Ishikawa (cell line): ENCODE results near the gene MAPRE3.
A peak's percentile ranks its signal among the peaks of the same experiment; 100 is the strongest.

Experiments
- CEBPB ChIP-seq: IDR thresholded peaks from 2 replicates; pipeline ENCODE4 v1.6.1; 2012
- CREB1 ChIP-seq: IDR thresholded peaks from 2 replicates; pipeline ENCODE4 v1.6.1; 2012; ENCODE audit warnings: low read depth
- EGR1 ChIP-seq: IDR thresholded peaks from 2 replicates; pipeline ENCODE4 v1.6.1; 2012
- EP300 ChIP-seq: IDR thresholded peaks from 2 replicates; pipeline ENCODE4 v1.6.1; 2012; ENCODE audit warnings: borderline replicate concordance
- FOXM1 ChIP-seq: IDR thresholded peaks from 2 replicates; pipeline ENCODE4 v1.6.1; 2012; ENCODE audit warnings: low read depth, borderline replicate concordance
- MAX ChIP-seq: IDR thresholded peaks from 2 replicates; pipeline ENCODE4 v1.6.1; 2012
- NFIC ChIP-seq: IDR thresholded peaks from 2 replicates; pipeline ENCODE4 v1.6.1; 2012
- RAD21 ChIP-seq: IDR thresholded peaks from 2 replicates; pipeline ENCODE4 v1.6.1; 2012; ENCODE audit warnings: low read depth
- REST ChIP-seq: IDR thresholded peaks from 2 replicates; pipeline ENCODE4 v1.6.1; 2012; ENCODE audit warnings: low read depth, mild to moderate bottlenecking
- TAF1 ChIP-seq: IDR thresholded peaks from 2 replicates; pipeline ENCODE4 v1.6.1; 2012; ENCODE audit warnings: low read depth, mild to moderate bottlenecking
- TCF12 ChIP-seq: IDR thresholded peaks from 2 replicates; pipeline ENCODE4 v1.6.1; 2012; ENCODE audit warnings: low read depth
- TEAD4 ChIP-seq: IDR thresholded peaks from 2 replicates; pipeline ENCODE4 v1.6.1; 2012
- USF1 ChIP-seq: IDR thresholded peaks from 2 replicates; pipeline ENCODE4 v1.6.1; 2012
- YY1 ChIP-seq: IDR thresholded peaks from 2 replicates; pipeline ENCODE4 v1.6.1; 2012; ENCODE audit warnings: low read depth
- ZBTB7A ChIP-seq: IDR thresholded peaks from 2 replicates; pipeline ENCODE4 v1.6.1; 2012; ENCODE audit warnings: low read depth

The MAPRE3 gene

GRCh38 chr2:26938399-26939118, 31.9 kb upstream of the MAPRE3 start:
- no peak for TF ChIP-seq USF1
- TF ChIP-seq TEAD4, result no peak
- no peak for TF ChIP-seq REST
- no peak for TF ChIP-seq CEBPB
- no peak for TF ChIP-seq TAF1
- no peak for TF ChIP-seq CREB1
- TF ChIP-seq ZBTB7A, result no peak
- TF ChIP-seq YY1, result no peak
- TF ChIP-seq RAD21, result no peak
- no peak for TF ChIP-seq TCF12
- no peak for TF ChIP-seq EGR1
- TF ChIP-seq EP300, result no peak
- no peak for TF ChIP-seq MAX

- TF ChIP-seq FOXM1, result no peak
- TF ChIP-seq USF1, result no peak
These were observed 30.4 kb upstream of the MAPRE3 start for GRCh38 chr2:26940001-26940400.

- no peak for TF ChIP-seq MAX
- TF ChIP-seq TAF1, result no peak
- no peak for TF ChIP-seq TCF12
- no peak for TF ChIP-seq EGR1
- TF ChIP-seq YY1, result no peak
- TF ChIP-seq EP300, result no peak
- no peak for TF ChIP-seq USF1
- TF ChIP-seq TEAD4, result no peak
- no peak for TF ChIP-seq ZBTB7A
- no peak for TF ChIP-seq RAD21
- no peak for TF ChIP-seq CREB1
- no peak for TF ChIP-seq CEBPB
- TF ChIP-seq REST, result no peak
- TF ChIP-seq NFIC, result no peak
These were observed 29.0 kb upstream of the MAPRE3 start for GRCh38 chr2:26941486-26941885.

GRCh38 chr2:26942543-26943295, 27.7 kb upstream of the MAPRE3 start:
- TF ChIP-seq RAD21, result peak; percentile 85
- TF ChIP-seq YY1, result no peak

GRCh38 chr2:26945991-26946750, 24.3 kb upstream of the MAPRE3 start:
- no peak for TF ChIP-seq EP300
- TF ChIP-seq ZBTB7A, result no peak
- TF ChIP-seq TAF1, result no peak
- TF ChIP-seq RAD21, result no peak
- no peak for TF ChIP-seq CREB1
- TF ChIP-seq USF1, result no peak
- no peak for TF ChIP-seq CEBPB
- TF ChIP-seq TEAD4, result no peak
- no peak for TF ChIP-seq NFIC
- no peak for TF ChIP-seq REST
- no peak for TF ChIP-seq FOXM1
- TF ChIP-seq EGR1, result no peak
